OCI-LY7 (cell line): Measurements from ENCODE around the gene CDH23. TPM values are rescaled to one million over a fixed set of nuclear protein-coding genes. Genes with fewer than 3 reads are reported as not detected.

ENCODE experiments used
- BruUV-seq: library from RNA; stranded (reverse); fragments of 400-500 nt; replicated peaks from 2 replicates; lab custom pipeline; 2021; lab: Mats Ljungman, UMichigan
- CTCF ChIA-PET: fragments of 300-600 bp; sonication (Branson Sonifier 250); formaldehyde crosslinking; loops from one replicate; lab custom pipeline; 2022; ENCODE audit warnings: antibody characterized with exemption; ENCODE audit not compliant: unreplicated experiment; lab: Charles Lee
- POLR2A ChIA-PET: fragments of 300-600 bp; sonication (Branson Sonifier 250); formaldehyde crosslinking; loops from one replicate; lab custom pipeline; 2022; ENCODE audit warnings: antibody characterized with exemption; lab: Charles Lee
- DNase-seq: peaks from one replicate; pipeline ENCODE4 v3.0.0-alpha.2; 2015; ENCODE audit warnings: low spot score
- H2AFZ ChIP-seq: fragments of 200-600 bp; sonication (generic), shearing (Covaris generic); 2 replicates; pipeline ENCODE4 v1.6.1; 2014; ENCODE audit warnings: mild to moderate bottlenecking, antibody characterized with exemption, low read length, moderate library complexity
- H3K27ac ChIP-seq: fragments of 200-600 bp; sonication (generic); 2 replicates; pipeline ENCODE4 v1.5.1; 2014; ENCODE audit warnings: mixed run types, low read depth, mild to moderate bottlenecking, moderate library complexity, low read length, inconsistent platforms; ENCODE audit not compliant: poor library complexity, severe bottlenecking
- H3K36me3 ChIP-seq: fragments of 200-600 bp; sonication (generic); 2 replicates; pipeline ENCODE4 v1.6.1; 2014; ENCODE audit warnings: mild to moderate bottlenecking, antibody characterized with exemption, low read length, moderate library complexity, mixed read lengths; ENCODE audit not compliant: insufficient read depth
- H3K4me1 ChIP-seq: fragments of 200-600 bp; sonication (generic); 2 replicates; pipeline ENCODE4 v1.5.1; 2014; ENCODE audit warnings: mild to moderate bottlenecking, low read length; ENCODE audit not compliant: insufficient read depth, poor library complexity, severe bottlenecking
- H3K4me2 ChIP-seq: fragments of 200-600 bp; sonication (generic); 2 replicates; pipeline ENCODE4 v1.6.1; 2014; ENCODE audit warnings: mild to moderate bottlenecking, low read length
- H3K4me3 ChIP-seq: fragments of 200-600 bp; sonication (generic); 2 replicates; pipeline ENCODE4 v1.5.1; 2014; ENCODE audit warnings: mild to moderate bottlenecking, low read depth, low read length; ENCODE audit not compliant: poor library complexity, severe bottlenecking
- H3K79me2 ChIP-seq: fragments of 200-600 bp; sonication (generic); 2 replicates; pipeline ENCODE4 v1.6.1; 2016; ENCODE audit warnings: low read depth, mild to moderate bottlenecking, low read length, moderate library complexity, mixed read lengths; ENCODE audit not compliant: insufficient read depth
- H3K9me2 ChIP-seq: fragments of 200-600 bp; sonication (generic); 2 replicates; pipeline ENCODE4 v1.6.1; 2016; ENCODE audit warnings: mild to moderate bottlenecking, low read length, mixed read lengths; ENCODE audit not compliant: insufficient read depth
- H3K9me3 ChIP-seq: fragments of 200-600 bp; sonication (generic); 2 replicates; pipeline ENCODE4 v1.6.1; 2014; ENCODE audit warnings: mild to moderate bottlenecking, mixed run types, low read length, mixed read lengths
- H4K20me1 ChIP-seq: fragments of 200-600 bp; sonication (generic); 2 replicates; pipeline ENCODE4 v1.6.1; 2014; ENCODE audit warnings: mild to moderate bottlenecking, antibody characterized with exemption, low read length, moderate library complexity, mixed read lengths; ENCODE audit not compliant: insufficient read depth
- CTCF ChIP-seq: fragments of 200-600 bp; sonication (generic); conservative IDR thresholded peaks from 2 replicates; pipeline ENCODE4 v1.5.1; 2014; ENCODE audit warnings: mild to moderate bottlenecking, antibody characterized with exemption, low read length, moderate library complexity, mixed read lengths
- EZH2phosphoT487 ChIP-seq: fragments of 200-600 bp; sonication (generic); IDR thresholded peaks from 2 replicates; pipeline ENCODE4 v1.6.1; 2018; ENCODE audit warnings: low read depth, borderline replicate concordance, mild to moderate bottlenecking, mixed run types, antibody characterized with exemption, low read length, moderate library complexity, mixed read lengths
- intact Hi-C: fragments of 100-400 bp; cut with micrococcal nuclease; formaldehyde crosslinking; loops from one replicate; pipeline ENCODE4 v1.10.0; 2022; ENCODE audit not compliant: unreplicated experiment
- total RNA-seq, 2 experiments: library from RNA; depleted of rRNA in 1 of 2; stranded (reverse); fragments of >200 nt in 1 of 2; shearing (Covaris generic) in 1 of 2; gene quantifications; 2 replicates each; pipeline ENCODE4 v1.2.3, GENCODE V29; 2014 to 2022

Gene CDH23
- total RNA-seq, 2 experiments from 2014 or later = 0.92 to 9.9 TPM

GRCh38 chr10:71472912-71473311 is 76.2 kb downstream of the CDH23 start:
- H2AFZ ChIP-seq = no peak overlapping the region
- H3K36me3 ChIP-seq = no peaks in the 10 kb centered on the region
- H3K9me2 ChIP-seq = no peaks in the 10 kb centered on the region
- TF ChIP-seq EZH2phosphoT487 (no peak), CTCF (no peak)
- H3K4me1 ChIP-seq = peaks cover 16% of the 10 kb centered on the region
- H3K4me2 ChIP-seq = no peak overlapping the region
- H3K9me3 ChIP-seq = no peaks in the 10 kb centered on the region
- POLR2A ChIA-PET = no interaction called here
- H3K4me3 ChIP-seq = no peak overlapping the region
- H3K79me2 ChIP-seq = no peaks in the 10 kb centered on the region
- no peaks in the 10 kb centered on the region for H4K20me1 ChIP-seq
- CTCF ChIA-PET = no interaction called here
- H3K27ac ChIP-seq = no peak overlapping the region
- no peak for DNase-seq
- intact Hi-C loops = no loop called here
- BruUV-seq = no TSS peak

DNA sequence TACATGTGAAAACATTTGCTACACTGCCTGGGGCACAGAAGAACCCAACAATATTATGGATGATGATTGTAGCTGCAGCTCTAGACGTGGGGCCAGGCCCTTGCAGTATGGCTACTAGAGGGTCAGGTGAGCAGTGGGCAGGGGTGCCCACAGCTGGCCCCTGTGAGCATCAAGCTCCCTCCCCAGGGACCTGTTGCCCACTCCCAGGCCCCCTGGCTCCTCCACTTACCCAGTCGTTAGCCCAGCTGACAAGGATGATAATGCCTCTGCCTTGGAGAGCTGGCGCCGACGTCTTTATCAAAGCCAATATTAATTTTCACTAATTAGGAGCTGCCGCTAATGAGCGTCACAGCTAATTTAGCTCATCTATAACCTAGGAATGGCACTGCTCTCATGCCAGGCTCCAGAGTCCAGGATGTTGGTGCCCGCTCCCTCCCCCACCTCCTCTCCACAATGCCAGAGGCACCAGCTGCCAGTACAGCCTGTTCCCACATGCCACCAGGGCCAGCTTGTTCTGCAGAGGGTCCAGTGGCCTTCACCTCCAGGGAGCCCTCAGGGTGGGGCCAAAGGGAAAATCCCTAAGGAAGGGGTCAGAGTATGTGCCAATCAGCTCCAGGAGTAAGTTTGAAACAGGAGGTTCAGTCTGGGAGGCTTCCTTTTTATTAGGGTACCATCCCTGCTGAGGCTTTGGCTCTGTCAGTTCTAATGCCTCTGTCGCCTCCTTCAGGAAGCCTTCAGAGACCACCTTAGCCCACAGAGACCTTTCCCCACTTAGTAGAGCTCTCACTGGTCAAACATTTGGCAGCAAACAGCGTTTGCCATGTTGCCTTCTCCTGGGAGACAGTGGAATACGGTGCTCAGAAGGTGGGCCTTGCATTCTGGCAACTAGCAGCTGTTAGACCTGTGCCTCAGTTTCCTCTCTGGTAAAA is 77.2 kb downstream of the CDH23 start:
- H3K9me3 ChIP-seq = no peaks in the 10 kb centered on the region
- no TSS peak for BruUV-seq
- no peaks in the 10 kb centered on the region for H3K9me2 ChIP-seq
- ChIA-PET CTCF (interaction anchor here (0.5 to 0.6 kb wide), 2 partner anchors 16 to 22 kb away, joined by 4 read pairs; no protein-coding TSS in a partner anchor), POLR2A (no interaction called here)
- no peak for DNase-seq
- intact Hi-C loops = no loop called here
- peaks cover 16% of the 10 kb centered on the region for H3K4me1 ChIP-seq
- H3K4me3 ChIP-seq = no peak overlapping the region
- no peak overlapping the region for H3K4me2 ChIP-seq
- H4K20me1 ChIP-seq = no peaks in the 10 kb centered on the region
- no peak overlapping the region for H3K27ac ChIP-seq
- H2AFZ ChIP-seq = no peak overlapping the region
- H3K36me3 ChIP-seq = no peaks in the 10 kb centered on the region
- H3K79me2 ChIP-seq = no peaks in the 10 kb centered on the region
- TF ChIP-seq EZH2phosphoT487 = no peak
- no peak for TF ChIP-seq CTCF
